Breast epithelium (tissue), 3 donors: ENCODE data around the gene PHF21A.

Experiments used
- POLR2A ChIP-seq: fragments of 450-650 bp; IDR thresholded peaks from one replicate; pipeline ENCODE4 v1.6.1; 2016; ENCODE audit warnings: antibody characterized with exemption, mild to moderate bottlenecking, moderate library complexity
- TF ChIP-seq, protein P1 (sequence below), 3 donors: fragments of 450-650 bp; IDR thresholded peaks; one replicate each; pipeline ENCODE4 v1.5.1; 2016 to 2017; ENCODE audit warnings: antibody characterized with exemption in 3 of 3, mild to moderate bottlenecking in 3 of 3, moderate library complexity in 3 of 3

DNA sequence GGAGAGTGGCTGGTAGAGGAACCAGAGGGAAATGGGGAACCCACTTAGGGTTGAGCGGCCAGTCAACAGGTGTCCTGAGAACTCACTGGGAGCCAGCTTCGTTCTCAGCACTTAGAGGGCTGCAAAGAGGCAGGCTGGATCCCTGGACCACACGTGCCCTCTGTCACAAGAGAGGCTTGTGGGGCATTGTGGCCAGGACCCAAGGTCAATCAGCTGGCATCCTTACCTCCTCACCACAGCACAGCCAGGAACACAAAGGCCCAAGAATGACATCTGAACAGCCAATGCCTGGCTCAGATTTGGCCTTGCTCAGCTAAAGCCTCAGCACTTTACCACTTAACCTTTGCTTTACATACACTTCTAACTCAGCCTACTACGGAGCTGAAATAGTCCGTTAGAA lies 228.4 kb downstream of the PHF21A start:
- TF ChIP-seq, protein P1, sequence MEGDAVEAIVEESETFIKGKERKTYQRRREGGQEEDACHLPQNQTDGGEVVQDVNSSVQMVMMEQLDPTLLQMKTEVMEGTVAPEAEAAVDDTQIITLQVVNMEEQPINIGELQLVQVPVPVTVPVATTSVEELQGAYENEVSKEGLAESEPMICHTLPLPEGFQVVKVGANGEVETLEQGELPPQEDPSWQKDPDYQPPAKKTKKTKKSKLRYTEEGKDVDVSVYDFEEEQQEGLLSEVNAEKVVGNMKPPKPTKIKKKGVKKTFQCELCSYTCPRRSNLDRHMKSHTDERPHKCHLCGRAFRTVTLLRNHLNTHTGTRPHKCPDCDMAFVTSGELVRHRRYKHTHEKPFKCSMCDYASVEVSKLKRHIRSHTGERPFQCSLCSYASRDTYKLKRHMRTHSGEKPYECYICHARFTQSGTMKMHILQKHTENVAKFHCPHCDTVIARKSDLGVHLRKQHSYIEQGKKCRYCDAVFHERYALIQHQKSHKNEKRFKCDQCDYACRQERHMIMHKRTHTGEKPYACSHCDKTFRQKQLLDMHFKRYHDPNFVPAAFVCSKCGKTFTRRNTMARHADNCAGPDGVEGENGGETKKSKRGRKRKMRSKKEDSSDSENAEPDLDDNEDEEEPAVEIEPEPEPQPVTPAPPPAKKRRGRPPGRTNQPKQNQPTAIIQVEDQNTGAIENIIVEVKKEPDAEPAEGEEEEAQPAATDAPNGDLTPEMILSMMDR (IDR thresholded peaks at IDR 0.05) = no peak
- TF ChIP-seq POLR2A = no peak
